ENCODE measurements around the gene LRRC63.

GRCh38 chr13:46270416-46270815 lies 58.7 kb downstream of the LRRC63 start:
- TF ChIP-seq CTCF (conservative IDR thresholded peaks at IDR 0.05 in 1 of 2, IDR thresholded peaks at IDR 0.05 in 1 of 2; ENCODE audit: low read depth in 1 of 2, low read length in 2 of 2) (no peak), EZH2 (IDR thresholded peaks at IDR 0.05; ENCODE audit: low read length, missing control alignments) (no peak)
